Activated CD4-positive, alpha-beta T cell treated with anti-CD3 and anti-CD28 coated beads for 36 hours (primary cell): ENCODE results near the gene YPEL2. TPM values are rescaled to one million over a fixed set of nuclear protein-coding genes. Genes with fewer than 3 reads are reported as not detected.
A peak's percentile ranks its signal among the peaks of the same experiment; 100 is the strongest.
"Not testable (repeated sequence)": the region's sequence is repeated elsewhere in the genome, so short reads cannot be mapped to it uniquely, and the experiment has no call there.

Experiments
- ATAC-seq: fragments of 200-7000 bp; cut with Tn5 transposase; one replicate; pipeline ENCODE4 v1.10.0; 2021; ENCODE audit warnings: mild to moderate bottlenecking, moderate library complexity
- CTCF ChIA-PET: fragments of 350-600 bp; sonication (Branson Sonifier 250); formaldehyde crosslinking; loops from one replicate; lab custom pipeline; 2021; ENCODE audit warnings: antibody characterized with exemption; lab: Charles Lee
- POLR2A ChIA-PET: fragments of 350-600 bp; sonication (Branson Sonifier 250); formaldehyde crosslinking; loops from one replicate; lab custom pipeline; 2021; ENCODE audit warnings: antibody characterized with exemption, inconsistent platforms; lab: Charles Lee
- DNase-seq: peaks from one replicate; pipeline ENCODE4 v3.0.0-alpha.2; 2020
- H3K27ac Mint-ChIP-seq: one replicate; pipeline ENCODE4 v1.8.0; 2021; ENCODE audit warnings: mixed read lengths
- H3K27me3 Mint-ChIP-seq: one replicate; pipeline ENCODE4 v1.8.0; 2021; ENCODE audit warnings: mixed read lengths
- H3K36me3 Mint-ChIP-seq: one replicate; pipeline ENCODE4 v1.8.0; 2021; ENCODE audit warnings: low read depth, mixed read lengths
- H3K4me1 Mint-ChIP-seq: one replicate; pipeline ENCODE4 v1.8.0; 2021; ENCODE audit warnings: mixed read lengths
- H3K4me3 Mint-ChIP-seq: one replicate; pipeline ENCODE4 v1.8.0; 2021; ENCODE audit warnings: mild to moderate bottlenecking, moderate library complexity, mixed read lengths
- H3K9me3 Mint-ChIP-seq: one replicate; pipeline ENCODE4 v1.8.0; 2021; ENCODE audit warnings: low read depth, mixed read lengths
- intact Hi-C, 2 experiments: fragments of 100-400 bp; cut with DNase I in 1 of 2; cut with micrococcal nuclease in 1 of 2; formaldehyde crosslinking; loops; one replicate each; pipeline versions ENCODE4 v1.14.2 to v1.15.1; 2022 to 2024; cut with DNase I, micrococcal nuclease
- total RNA-seq, 2 experiments: library from RNA; stranded (reverse); gene quantifications; one replicate each; pipeline ENCODE4 v1.2.3, GENCODE V29; 2021

The YPEL2 gene
- total RNA-seq, 2 experiments from 2014 or later = 4.3 to 6.9 TPM

DNA sequence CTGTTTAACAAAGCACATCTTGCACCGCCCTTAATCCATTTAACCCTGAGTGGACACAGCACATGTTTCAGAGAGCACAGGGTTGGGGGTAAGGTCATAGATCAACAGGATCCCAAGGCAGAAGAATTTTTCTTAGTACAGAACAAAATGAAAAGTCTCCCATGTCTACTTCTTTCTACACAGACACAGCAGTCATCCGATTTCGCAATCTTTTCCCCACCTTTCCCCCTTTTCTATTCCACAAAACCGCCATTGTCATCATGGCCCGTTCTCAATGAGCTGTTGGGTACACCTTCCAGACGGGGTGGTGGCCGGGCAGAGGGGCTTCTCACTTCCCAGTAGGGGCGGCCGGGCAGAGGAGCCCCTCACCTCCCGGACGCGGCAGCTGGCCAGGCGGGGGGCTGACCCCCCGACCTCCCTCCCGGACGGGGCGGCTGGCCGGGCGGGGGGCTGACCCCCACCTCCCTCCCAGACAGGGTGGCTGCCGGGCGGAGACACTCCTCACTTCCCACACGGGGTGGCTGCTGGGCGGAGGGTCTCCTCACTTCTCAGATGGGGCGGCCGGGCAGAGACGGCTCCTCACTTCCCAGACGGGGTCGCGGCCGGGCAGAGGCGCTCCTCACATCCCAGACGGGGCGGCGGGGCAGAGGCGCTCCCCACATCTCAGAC lies 62.4 kb downstream of the YPEL2 start:
- H3K27ac Mint-ChIP-seq, DNase-seq, CTCF ChIA-PET, H3K27me3 Mint-ChIP-seq, ATAC-seq, H3K36me3 Mint-ChIP-seq, POLR2A ChIA-PET, H3K4me1 Mint-ChIP-seq, H3K4me3 Mint-ChIP-seq, intact Hi-C loops, H3K9me3 Mint-ChIP-seq: not testable (repeated sequence)

GRCh38 chr17:59396134-59396826 lies 64.8 kb downstream of the YPEL2 start:
- DNase-seq = no peak
- Mint-ChIP-seq H3K4me3 (no peak overlapping the region), H3K4me1 (no peaks in the 10 kb centered on the region), H3K27ac (no peak overlapping the region), H3K9me3 (no peaks in the 10 kb centered on the region), H3K27me3 (no peaks in the 10 kb centered on the region), H3K36me3 (peaks cover 4% of the 10 kb centered on the region)
- POLR2A ChIA-PET = no interaction called here
- CTCF ChIA-PET = interaction anchor here (0.6 to 0.8 kb wide), 3 partner anchors 31 to 80 kb away, joined by 3 read pairs; no protein-coding TSS in a partner anchor
- intact Hi-C loops = no loop called here
- no peak for ATAC-seq

GRCh38 chr17:59397316-59398073 lies 66.0 kb downstream of the YPEL2 start:
- Mint-ChIP-seq H3K9me3 (no peaks in the 10 kb centered on the region), H3K4me3 (no peak overlapping the region), H3K36me3 (peaks cover 4% of the 10 kb centered on the region), H3K4me1 (no peaks in the 10 kb centered on the region), H3K27ac (no peak overlapping the region), H3K27me3 (no peaks in the 10 kb centered on the region)
- intact Hi-C loops = no loop called here
- DNase-seq (no peak), ATAC-seq (no peak)
- ChIA-PET POLR2A (no interaction called here), CTCF (interaction anchor here (0.5 kb wide), 1 partner anchor 111 kb away, joined by 3 read pairs; no protein-coding TSS in a partner anchor)

GRCh38 chr17:59399914-59400313 lies 68.5 kb downstream of the YPEL2 start:
- Mint-ChIP-seq H3K27ac (no peak overlapping the region), H3K36me3 (peaks cover 6% of the 10 kb centered on the region), H3K9me3 (no peaks in the 10 kb centered on the region), H3K4me1 (no peaks in the 10 kb centered on the region), H3K27me3 (no peaks in the 10 kb centered on the region), H3K4me3 (no peak overlapping the region)
- ChIA-PET CTCF (interaction anchor here (1.0 to 1.7 kb wide), 2 partner anchors 10 to 13 kb away, joined by 3 read pairs; no protein-coding TSS in a partner anchor), POLR2A (no interaction called here)
- intact Hi-C loops = no loop called here
- DNase-seq (no peak), ATAC-seq (no peak)

DNA sequence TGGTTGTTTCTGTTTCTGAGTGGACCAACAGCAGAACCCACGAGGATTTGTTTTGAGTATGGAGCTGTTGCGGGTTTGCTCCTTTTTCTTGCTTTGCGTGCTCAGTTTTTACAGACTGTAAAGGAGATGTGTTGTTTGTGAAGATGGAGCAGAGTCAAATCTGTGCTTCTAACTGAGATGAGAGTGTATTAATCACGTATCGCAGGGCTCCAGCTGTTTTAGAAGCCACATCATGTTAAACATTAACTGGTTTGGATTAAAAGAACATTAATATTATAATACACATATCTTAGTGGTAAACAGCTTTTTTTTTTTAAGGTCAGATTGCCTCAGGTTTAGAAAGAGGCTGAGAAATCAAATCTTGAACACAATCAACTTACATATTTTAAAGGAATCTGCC lies 69.4 kb downstream of the YPEL2 start:
- DNase-seq (no peak), ATAC-seq (no peak)
- Mint-ChIP-seq H3K27ac (peak overlapping the region; percentile 31), H3K4me1 (no peaks in the 10 kb centered on the region), H3K4me3 (no peak overlapping the region), H3K9me3 (no peaks in the 10 kb centered on the region), H3K27me3 (no peaks in the 10 kb centered on the region), H3K36me3 (peaks cover 6% of the 10 kb centered on the region)
- intact Hi-C loops = no loop called here
- POLR2A ChIA-PET = no interaction called here
- CTCF ChIA-PET = interaction anchor here (1.2 to 1.7 kb wide), 2 partner anchors 9 to 14 kb away, joined by 3 to 8 read pairs; no protein-coding TSS in a partner anchor

GRCh38 chr17:59401274-59401673 lies 69.8 kb downstream of the YPEL2 start:
- Mint-ChIP-seq H3K36me3 (peaks cover 4% of the 10 kb centered on the region), H3K4me1 (no peaks in the 10 kb centered on the region), H3K27ac (no peak overlapping the region), H3K27me3 (no peaks in the 10 kb centered on the region), H3K9me3 (no peaks in the 10 kb centered on the region), H3K4me3 (no peak overlapping the region)
- intact Hi-C loops = no loop called here
- POLR2A ChIA-PET = interaction anchor here (0.7 kb wide), 1 partner anchor 72 kb away, joined by 3 read pairs; no protein-coding TSS in a partner anchor
- CTCF ChIA-PET = interaction anchor here (1.2 to 1.4 kb wide), 3 partner anchors 10 to 71 kb away, joined by 4 to 8 read pairs (median 5); no protein-coding TSS in a partner anchor
- DNase-seq (no peak), ATAC-seq (no peak)

DNA sequence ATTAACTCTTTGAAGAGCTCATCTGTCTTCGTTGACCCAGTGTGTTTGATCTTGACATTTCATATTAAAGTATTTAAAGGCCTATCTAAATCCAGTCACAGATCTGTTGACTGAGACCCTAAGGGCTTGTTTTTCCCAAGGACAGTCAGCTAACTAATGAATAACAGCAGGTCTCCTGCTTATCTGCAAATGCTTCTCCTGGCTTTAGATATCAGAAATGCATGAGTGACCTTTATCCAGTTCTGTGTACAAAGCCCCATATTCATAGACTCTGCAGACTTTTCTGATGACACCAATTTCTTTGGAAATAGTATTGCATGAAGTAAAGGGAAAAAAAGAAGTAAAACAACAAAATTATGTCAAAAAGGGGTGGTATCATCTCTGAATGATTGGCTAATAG lies 70.3 kb downstream of the YPEL2 start:
- POLR2A ChIA-PET = interaction anchor here (0.7 kb wide), 1 partner anchor 72 kb away, joined by 3 read pairs; no protein-coding TSS in a partner anchor
- ATAC-seq (no peak), DNase-seq (no peak)
- intact Hi-C loops = no loop called here
- CTCF ChIA-PET = interaction anchor here (0.8 to 1.4 kb wide), 5 partner anchors 10 to 638 kb away, joined by 3 to 8 read pairs (median 4); no protein-coding TSS in a partner anchor
- Mint-ChIP-seq H3K27ac (no peak overlapping the region), H3K4me1 (no peaks in the 10 kb centered on the region), H3K36me3 (peaks cover 2% of the 10 kb centered on the region), H3K27me3 (no peaks in the 10 kb centered on the region), H3K4me3 (no peak overlapping the region), H3K9me3 (no peaks in the 10 kb centered on the region)

DNA sequence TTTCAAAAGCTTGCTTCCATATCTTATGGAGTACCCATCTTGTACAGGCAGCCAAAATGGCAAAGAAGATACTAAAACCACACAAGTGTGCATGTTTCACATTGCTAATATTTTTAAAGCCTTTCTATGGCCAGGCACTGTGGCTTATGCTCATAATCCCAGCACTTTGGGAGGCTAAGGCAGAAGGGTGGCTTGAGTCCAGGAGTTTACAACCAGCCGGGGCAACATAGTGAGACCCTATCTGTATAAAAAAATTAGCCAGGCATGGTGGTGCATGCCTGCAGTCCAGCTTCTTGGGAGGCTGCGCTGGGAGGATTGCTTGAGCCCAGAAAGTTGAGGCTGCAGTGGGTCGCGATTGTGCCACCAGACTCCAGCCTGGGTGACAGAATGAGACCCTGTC lies 71.3 kb downstream of the YPEL2 start:
- Mint-ChIP-seq H3K4me1 (no peaks in the 10 kb centered on the region), H3K36me3 (peaks cover 2% of the 10 kb centered on the region), H3K27ac (no peak overlapping the region), H3K9me3 (no peaks in the 10 kb centered on the region), H3K27me3 (no peaks in the 10 kb centered on the region), H3K4me3 (no peak overlapping the region)
- CTCF ChIA-PET = interaction anchor here (0.7 to 1.4 kb wide), 7 partner anchors 15 to 88 kb away, joined by 3 to 5 read pairs (median 3); no protein-coding TSS in a partner anchor
- DNase-seq (no peak), ATAC-seq (no peak)
- POLR2A ChIA-PET = interaction anchor here (0.6 kb wide), 1 partner anchor 39 kb away, joined by 3 read pairs; no protein-coding TSS in a partner anchor
- intact Hi-C loops = no loop called here

GRCh38 chr17:59404471-59404870 lies 73.0 kb downstream of the YPEL2 start:
- POLR2A ChIA-PET = no interaction called here
- no peak for DNase-seq
- peaks cover 2% of the 10 kb centered on the region for H3K36me3 Mint-ChIP-seq
- no peaks in the 10 kb centered on the region for H3K4me1 Mint-ChIP-seq
- no peak overlapping the region for H3K27ac Mint-ChIP-seq
- no peaks in the 10 kb centered on the region for H3K9me3 Mint-ChIP-seq
- no peak for ATAC-seq
- no peaks in the 10 kb centered on the region for H3K27me3 Mint-ChIP-seq
- H3K4me3 Mint-ChIP-seq = no peak overlapping the region
- CTCF ChIA-PET = interaction anchor here (0.6 to 1.0 kb wide), 3 partner anchors 20 to 241 kb away, joined by 3 read pairs; no protein-coding TSS in a partner anchor
- intact Hi-C loops = no loop called here

DNA sequence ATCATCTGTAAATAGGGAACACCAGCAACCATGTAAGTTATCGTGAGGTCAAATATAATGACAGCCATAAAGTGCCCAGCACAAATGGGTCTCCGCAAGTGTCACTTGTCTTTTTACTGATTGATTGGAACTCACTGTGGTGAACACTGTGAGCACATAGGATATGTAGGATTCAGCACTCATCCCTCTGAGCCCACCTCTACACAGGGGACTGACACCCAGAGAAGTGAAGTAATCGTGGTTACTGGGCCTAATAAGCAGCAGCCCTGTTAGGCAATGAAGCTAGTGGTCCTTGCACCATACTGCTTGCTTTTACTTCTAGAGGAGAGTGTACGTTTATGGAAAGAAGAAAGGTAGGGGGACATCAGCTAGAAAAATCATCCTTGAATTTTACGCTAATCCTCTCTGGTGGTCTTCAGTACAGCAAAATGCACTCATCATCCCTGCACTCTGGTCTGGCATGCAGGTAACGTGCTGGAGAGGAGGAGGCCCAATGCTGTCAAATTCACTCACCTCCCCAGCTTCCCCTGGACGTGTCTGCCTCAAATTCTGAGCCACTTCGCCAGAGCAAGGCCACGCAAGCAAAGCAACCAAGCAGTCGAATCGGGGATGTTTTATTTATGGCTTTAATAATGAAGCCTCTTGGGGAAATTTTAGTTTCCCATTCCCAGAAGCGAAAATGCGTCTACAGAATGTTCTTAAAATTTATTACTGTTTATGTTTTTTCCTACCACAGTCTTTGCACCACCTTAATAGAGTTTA lies 74.7 kb downstream of the YPEL2 start:
- Mint-ChIP-seq H3K27me3 (no peaks in the 10 kb centered on the region), H3K4me1 (no peaks in the 10 kb centered on the region), H3K4me3 (no peak overlapping the region), H3K27ac (no peak overlapping the region), H3K36me3 (peaks cover 7% of the 10 kb centered on the region), H3K9me3 (peaks cover 7% of the 10 kb centered on the region)
- ChIA-PET POLR2A (no interaction called here), CTCF (no interaction called here)
- no peak for ATAC-seq
- DNase-seq = no peak
- intact Hi-C loops = no loop called here
